Suprapubic skin (tissue), 3 donors: ENCODE results near the gene ZCCHC24.

Experiments
- CTCF ChIP-seq, 2 donors: fragments of 200-600 bp in 1 of 2; fragments of 450-650 bp in 1 of 2; sonication (generic) in 1 of 2; IDR thresholded peaks; one replicate each; pipeline ENCODE4 v1.5.1; 2016 to 2019; ENCODE audit warnings: antibody characterized with exemption in 2 of 2, mild to moderate bottlenecking in 1 of 2, moderate library complexity in 1 of 2
- EP300 ChIP-seq: sonication (generic); formaldehyde crosslinking; IDR thresholded peaks from one replicate; pipeline ENCODE4 v1.6.1; 2017; ENCODE audit warnings: antibody characterized with exemption
- POLR2A ChIP-seq, 2 donors: fragments of 450-650 bp; IDR thresholded peaks; one replicate each; pipeline ENCODE4 v1.6.1; 2017; ENCODE audit warnings: antibody characterized with exemption in 2 of 2, mild to moderate bottlenecking in 2 of 2, moderate library complexity in 2 of 2

- TF ChIP-seq POLR2A (IDR thresholded peaks at IDR 0.05) (no peak), CTCF (IDR thresholded peaks at IDR 0.05) (no peak), EP300 (no peak)
Measured at GRCh38 chr10:79372871-79373270, 72.6 kb downstream of the ZCCHC24 start.
